MM.1S (cell line): ENCODE data around the gene RDH5.

ENCODE experiments used
- CTCF ChIP-seq: fragments of 300-600 bp; sonication (generic); IDR thresholded peaks from 2 replicates; pipeline ENCODE4 v1.5.1; 2016; ENCODE audit warnings: antibody characterized with exemption, low read length, mixed read lengths
- EZH2phosphoT487 ChIP-seq: fragments of 300-600 bp; sonication (generic); IDR thresholded peaks from 2 replicates; pipeline ENCODE4 v1.6.1; 2018; ENCODE audit warnings: antibody characterized with exemption, low read length

GRCh38 chr12:55742719-55743405 is 22.7 kb downstream of the RDH5 start, which contains the start of gene GDF11:
- TF ChIP-seq CTCF = no peak
- TF ChIP-seq EZH2phosphoT487 = no peak
